KBM-7 (cell line): ENCODE results near the gene C7.
"Not testable (repeated sequence)": the region's sequence is repeated elsewhere in the genome, so short reads cannot be mapped to it uniquely, and the experiment has no call there.

Experiments used
- DNase-seq: peaks from one replicate; pipeline ENCODE4 v3.0.0-alpha.2; 2015
- in situ Hi-C: fragments of 300-500 bp; cut with MboI; formaldehyde crosslinking; loops from 2 replicates; pipeline ENCODE4 v1.14.3; 2020; ENCODE audit warnings: low sequenced_read_pairs, low pct_unique_long_range_greater_than_20kb, mixed read lengths

C7 gene

DNA sequence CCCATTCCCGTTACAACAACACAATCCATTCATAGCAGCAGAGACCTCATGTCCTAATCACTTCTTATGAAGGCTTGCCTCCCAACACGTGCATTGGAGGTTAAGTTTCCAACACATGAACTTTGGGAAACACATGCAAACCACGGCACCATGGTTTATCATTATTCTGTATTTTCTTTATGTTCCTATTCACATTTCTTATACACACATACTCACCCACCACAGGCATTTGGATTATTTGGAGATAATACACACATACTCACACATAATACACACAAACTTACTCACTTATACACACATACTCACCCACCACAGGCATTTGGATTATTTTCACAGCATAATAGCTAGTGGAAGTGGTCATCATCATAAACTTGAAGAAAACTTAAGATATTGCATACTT, 75.6 kb downstream of the C7 start:
- in situ Hi-C loops = no loop called here

GRCh38 chr5:40985501-40985900, 76.2 kb downstream of the C7 start:
- DNase-seq = no peak
- in situ Hi-C loops = no loop called here

More for the DNA sequence above, 75.6 kb downstream of the C7 start:
- no peak for DNase-seq

- in situ Hi-C loops = no loop called here
- DNase-seq = no peak
These were observed 77.4 kb downstream of the C7 start for GRCh38 chr5:40986666-40987065.

GRCh38 chr5:40987349-40987748, 78.1 kb downstream of the C7 start:
- in situ Hi-C loops = no loop called here
- no peak for DNase-seq

GRCh38 chr5:40988746-40989510, 79.6 kb downstream of the C7 start:
- in situ Hi-C loops = no loop called here

DNA sequence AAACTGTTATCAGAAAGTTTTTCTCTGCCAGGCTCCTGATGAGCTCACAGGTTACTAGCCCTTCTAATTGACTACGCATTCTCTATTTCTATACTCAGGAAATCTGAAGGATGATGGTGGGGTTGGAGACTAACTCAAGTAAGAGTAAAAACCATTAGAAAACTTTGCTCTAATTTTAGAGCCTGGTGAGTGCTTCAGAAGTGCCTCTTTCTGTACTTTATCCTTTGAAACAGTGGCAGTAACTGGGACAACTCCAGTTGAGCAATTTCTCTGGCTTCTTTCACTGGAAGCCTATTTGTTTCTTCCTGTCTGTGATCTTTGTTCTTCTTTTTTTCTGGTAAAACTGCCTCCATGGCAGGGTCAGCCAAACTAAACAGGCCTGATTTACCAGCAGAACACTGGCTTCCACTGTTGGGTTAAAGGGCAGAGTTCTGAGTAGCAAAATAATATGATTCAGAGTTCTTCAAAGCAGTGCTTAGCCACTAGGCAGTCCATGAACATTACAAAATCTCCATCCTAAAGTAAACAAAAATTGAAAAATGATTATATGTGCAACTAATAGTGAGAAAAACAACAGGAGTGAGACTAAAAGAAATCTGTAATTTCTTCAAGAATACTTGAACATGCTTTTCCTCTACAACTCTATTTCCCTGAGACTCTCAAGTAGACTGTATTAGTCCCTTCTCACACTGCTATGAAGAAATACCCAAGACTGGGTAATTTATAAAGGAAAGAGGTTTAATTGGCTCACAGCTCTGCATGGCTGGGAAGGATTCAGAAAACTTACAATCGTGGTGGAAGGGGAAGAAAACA, 82.1 kb downstream of the C7 start:
- no peak for DNase-seq
- in situ Hi-C loops = no loop called here

More at GRCh38 chr5:40988746-40989510, 79.6 kb downstream of the C7 start:
- DNase-seq = no peak

GRCh38 chr5:40991981-40992559, 82.8 kb downstream of the C7 start:
- DNase-seq = no peak
- in situ Hi-C loops = no loop called here

GRCh38 chr5:40995801-40996586, 86.7 kb downstream of the C7 start:
- DNase-seq = no peak
- in situ Hi-C loops = no loop called here

DNA sequence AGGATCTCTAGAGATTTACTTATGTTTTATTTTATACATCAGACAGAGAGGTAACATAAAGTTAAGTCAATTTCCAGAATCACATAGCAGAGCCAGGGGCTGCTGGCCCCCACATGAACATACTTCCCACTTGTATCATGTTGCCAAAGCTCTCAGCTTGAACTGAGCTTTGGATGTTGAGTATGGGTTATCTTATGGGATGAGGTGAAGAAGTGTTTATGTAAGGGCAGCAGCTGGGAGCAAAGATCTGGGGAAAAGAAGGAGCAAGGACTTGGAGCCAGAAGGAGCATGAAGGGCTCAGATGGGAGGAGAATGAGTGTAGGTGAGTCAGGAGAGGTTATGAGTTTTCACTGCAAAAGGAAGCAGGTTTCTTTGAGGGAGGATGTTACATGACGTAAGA, 89.8 kb downstream of the C7 start:
- DNase-seq = no peak
- in situ Hi-C loops = no loop called here

DNA sequence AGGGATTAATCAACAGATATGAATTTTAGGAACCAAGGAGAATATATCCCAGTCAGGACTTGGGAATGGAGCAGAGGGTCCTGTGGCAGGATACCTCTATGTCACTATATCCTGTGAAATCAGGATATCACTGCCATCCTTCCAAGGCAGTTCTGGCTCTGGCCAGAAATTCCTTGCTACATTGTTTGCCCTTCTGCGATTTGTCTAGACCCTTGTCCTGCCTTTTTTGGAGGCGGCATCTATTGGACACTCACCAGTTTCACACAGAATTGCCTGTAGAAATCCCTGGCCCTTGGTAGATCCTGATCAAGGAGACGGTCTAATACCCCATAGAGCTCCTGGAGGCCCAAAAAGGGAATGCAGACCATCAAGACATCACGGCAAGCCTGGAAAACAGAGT, 90.7 kb downstream of the C7 start:
- DNase-seq = no peak
- in situ Hi-C loops = no loop called here

GRCh38 chr5:41003670-41004376, 94.5 kb downstream of the C7 start:
- in situ Hi-C loops = no loop called here
- no peak for DNase-seq

DNA sequence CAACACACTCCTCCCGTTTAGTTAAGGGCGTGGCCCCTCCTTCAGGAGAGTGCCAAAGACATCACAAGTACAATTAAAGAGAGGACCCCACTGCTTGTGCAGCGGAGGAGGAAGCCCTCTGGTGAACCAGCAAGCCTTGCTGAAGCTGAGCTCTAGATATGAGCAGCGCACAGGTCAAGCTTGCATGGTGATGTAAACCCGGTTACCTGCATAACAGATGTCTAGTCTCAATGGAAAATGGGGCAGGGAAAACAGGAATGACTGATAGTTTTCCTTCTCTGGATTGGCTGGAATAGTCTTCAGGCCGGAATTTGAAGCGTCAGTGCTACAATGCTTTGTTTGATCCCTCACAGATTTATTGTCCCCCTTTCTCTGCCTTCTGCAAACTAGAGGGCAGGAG, 95.6 kb downstream of the C7 start:
- in situ Hi-C loops = no loop called here
- no peak for DNase-seq

GRCh38 chr5:41009232-41009631, 99.9 kb downstream of the C7 start:
- in situ Hi-C loops = no loop called here
- DNase-seq = no peak

- no peak for DNase-seq
- in situ Hi-C loops = no loop called here
These were observed 101.3 kb downstream of the C7 start for GRCh38 chr5:41010572-41010971.

- no peak for DNase-seq
- in situ Hi-C loops = no loop called here
These were observed 103.0 kb downstream of the C7 start for GRCh38 chr5:41012318-41012717.

DNA sequence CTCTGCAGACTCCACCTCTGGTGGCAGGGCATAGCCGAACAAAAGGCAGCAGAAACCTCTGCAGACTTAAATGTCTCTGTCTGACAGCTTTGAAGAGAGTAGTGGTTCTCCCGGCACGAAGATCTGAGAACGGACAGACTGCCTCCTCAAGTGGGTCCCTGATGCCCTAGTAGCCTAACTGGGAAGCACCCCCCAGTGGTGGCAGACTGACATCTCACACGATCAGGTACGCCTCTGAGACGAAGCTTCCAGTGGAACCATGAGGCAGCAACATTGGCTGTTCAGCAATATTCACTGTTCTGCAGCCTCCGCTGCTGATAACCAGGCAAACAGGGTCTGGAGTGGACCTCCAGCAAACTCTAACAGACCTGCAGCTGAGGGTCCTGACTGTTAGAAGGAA, 113.3 kb downstream of the C7 start:
- in situ Hi-C loops, DNase-seq: not testable (repeated sequence)
